Epithelial cell of esophagus (primary cell): ENCODE data around the gene MED15.
"Not testable (repeated sequence)": the region's sequence is repeated elsewhere in the genome, so short reads cannot be mapped to it uniquely, and the experiment has no call there.

Experiments
- DNase-seq: peaks from one replicate; pipeline ENCODE4 v3.0.0; 2010; ENCODE audit warnings: low read depth
- H3K4me3 ChIP-seq: 2 replicates; pipeline ENCODE4 v1.5.1; 2011; ENCODE audit warnings: mild to moderate bottlenecking, low read length, control low read depth
- CTCF ChIP-seq: IDR thresholded peaks from 2 replicates; pipeline ENCODE4 v1.5.1; 2011; ENCODE audit warnings: low read depth, mild to moderate bottlenecking, low read length, control low read depth, inconsistent platforms; ENCODE audit not compliant: insufficient read depth; ENCODE audit errors: missing control alignments

MED15 gene

GRCh38 chr22:20542736-20543135, 35.3 kb downstream of the MED15 start:
- TF ChIP-seq CTCF = no peak
- no peak overlapping the region for H3K4me3 ChIP-seq
- DNase-seq = no peak

- not testable (repeated sequence) for DNase-seq, H3K4me3 ChIP-seq
These were observed 37.9 kb downstream of the MED15 start for GRCh38 chr22:20545318-20545634.

DNA sequence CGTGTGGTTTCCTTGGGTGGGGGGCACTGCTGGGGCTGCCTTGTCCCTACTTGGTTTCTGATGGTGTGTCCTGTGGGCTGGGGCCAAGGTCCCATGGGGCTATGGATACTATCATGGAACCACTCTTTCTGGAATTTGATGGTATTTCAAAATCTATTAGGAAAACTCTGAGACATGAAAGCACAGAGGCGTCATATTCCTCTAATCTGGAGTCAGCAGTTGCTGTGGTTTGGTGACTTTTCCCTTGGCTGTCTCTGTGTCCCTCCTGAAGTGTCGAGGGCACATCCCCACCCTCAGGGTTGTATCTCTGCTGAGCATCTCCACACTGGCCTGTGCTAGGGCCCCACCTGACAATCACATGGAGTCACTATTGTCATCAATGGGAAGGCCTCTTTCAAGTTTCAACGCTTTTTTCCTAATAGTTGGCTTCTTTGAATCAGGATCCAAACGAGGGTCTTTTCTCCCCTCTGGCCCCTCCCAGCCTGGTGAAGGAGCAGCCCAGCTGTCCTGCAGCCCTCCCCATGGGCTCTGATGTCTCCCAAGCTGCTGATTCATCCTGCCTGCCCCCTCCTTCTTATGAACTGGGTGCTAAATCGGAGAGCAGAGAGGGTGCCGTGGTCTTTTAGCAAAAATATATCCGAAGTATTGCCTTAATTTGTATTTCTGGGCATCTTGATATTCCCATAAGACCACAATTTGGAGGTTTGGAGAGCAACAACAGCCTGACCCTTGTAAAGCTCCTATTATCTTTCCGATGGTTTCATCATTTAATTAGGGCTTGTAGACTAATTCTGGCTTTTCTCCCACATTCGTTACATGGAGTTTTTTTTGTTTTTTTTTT, 38.5 kb downstream of the MED15 start:
- no peak overlapping the region for H3K4me3 ChIP-seq
- DNase-seq = no peak
- no peak for TF ChIP-seq CTCF

GRCh38 chr22:20546541-20546950, 39.1 kb downstream of the MED15 start:
- no peak overlapping the region for H3K4me3 ChIP-seq
- no peak for TF ChIP-seq CTCF
- DNase-seq = no peak

- TF ChIP-seq CTCF = no peak
- no peak overlapping the region for H3K4me3 ChIP-seq
- no peak for DNase-seq
These were observed 39.6 kb downstream of the MED15 start for GRCh38 chr22:20547029-20547428.

DNA sequence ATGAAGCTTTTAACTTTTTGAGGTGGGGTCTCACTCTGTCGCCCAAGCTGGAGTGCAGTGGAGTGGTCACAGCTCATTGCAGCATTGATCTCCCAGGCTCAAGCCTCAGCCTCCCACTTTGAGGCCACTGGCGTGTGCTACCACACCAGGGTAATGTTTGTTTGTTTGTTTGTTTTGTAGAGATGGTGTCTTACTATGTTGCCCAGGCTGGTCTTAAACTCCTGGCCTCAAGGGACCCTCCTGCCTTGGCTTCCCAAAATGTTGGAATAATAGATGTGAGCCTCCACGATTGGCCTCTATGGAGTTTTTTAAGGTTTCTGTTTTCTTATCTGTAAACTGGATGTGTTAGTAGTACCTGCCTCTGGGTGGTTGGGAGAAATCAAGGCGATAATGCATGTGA, 41.4 kb downstream of the MED15 start:
- H3K4me3 ChIP-seq = no peak overlapping the region
- no peak for DNase-seq
- no peak for TF ChIP-seq CTCF

GRCh38 chr22:20549232-20549841, 41.9 kb downstream of the MED15 start:
- no peak overlapping the region for H3K4me3 ChIP-seq
- TF ChIP-seq CTCF = no peak
- no peak for DNase-seq
